Testis (tissue), 2 donors: ENCODE data around the gene C11orf54.

Experiments
- POLR2A ChIP-seq: fragments of 450-650 bp; IDR thresholded peaks from one replicate; pipeline ENCODE4 v1.6.1; 2017; ENCODE audit warnings: antibody characterized with exemption, mild to moderate bottlenecking, moderate library complexity
- TF ChIP-seq, protein P1 (sequence below), 3 experiments: fragments of 450-650 bp in 2 of 3; fragments of 200-600 bp in 1 of 3; sonication (generic) in 1 of 3; IDR thresholded peaks; one replicate each; pipeline ENCODE4 v1.5.1; 2016 to 2019; ENCODE audit warnings: antibody characterized with exemption in 3 of 3, mild to moderate bottlenecking in 2 of 3, moderate library complexity in 1 of 3

DNA sequence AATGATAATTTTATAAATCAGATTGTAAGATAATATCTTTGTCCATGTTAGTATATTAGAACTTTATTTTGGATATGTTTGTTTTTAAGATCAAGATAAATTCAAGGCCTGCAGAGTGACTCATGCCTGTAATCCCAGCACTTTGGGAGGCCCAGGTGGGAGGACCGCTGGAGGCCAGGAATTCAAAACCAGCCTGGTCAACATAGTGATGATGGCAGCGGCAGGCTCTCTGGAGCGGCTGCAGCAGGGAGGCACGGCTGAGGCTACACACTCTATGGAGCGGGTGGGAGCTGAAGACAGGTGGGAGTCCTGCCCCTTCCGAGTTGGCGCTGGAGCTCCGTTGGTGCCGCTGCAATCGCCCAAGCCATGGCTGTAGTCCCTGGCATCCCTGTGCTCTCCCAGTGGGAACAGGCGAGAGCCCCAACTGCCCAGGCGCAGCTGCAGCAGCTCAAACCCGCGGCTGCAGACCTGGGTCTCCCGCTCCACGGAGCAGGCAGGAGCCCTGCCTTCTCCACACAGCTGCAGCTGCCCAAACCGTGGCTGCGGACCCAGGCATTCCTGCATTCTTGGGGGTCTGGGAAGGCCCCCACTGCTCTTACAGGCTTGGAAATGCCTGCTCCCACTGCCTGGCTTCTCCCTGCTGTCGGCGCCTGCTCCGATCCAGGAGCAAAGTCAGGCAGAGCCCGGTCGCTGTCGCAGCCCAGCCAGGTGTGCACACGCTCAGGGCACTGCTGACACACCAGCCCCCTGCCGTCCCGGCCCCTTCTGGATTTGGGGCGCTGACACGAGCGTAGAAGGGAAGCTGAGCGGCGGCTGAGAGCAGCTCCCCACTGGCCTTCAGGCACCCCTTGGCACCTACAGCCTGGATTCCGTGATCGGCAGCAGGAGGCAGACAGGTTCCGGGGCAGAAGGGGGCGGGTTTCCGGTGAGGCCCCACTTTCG lies 16.7 kb downstream of the C11orf54 start:
- no peak for TF ChIP-seq POLR2A
- TF ChIP-seq, protein P1, sequence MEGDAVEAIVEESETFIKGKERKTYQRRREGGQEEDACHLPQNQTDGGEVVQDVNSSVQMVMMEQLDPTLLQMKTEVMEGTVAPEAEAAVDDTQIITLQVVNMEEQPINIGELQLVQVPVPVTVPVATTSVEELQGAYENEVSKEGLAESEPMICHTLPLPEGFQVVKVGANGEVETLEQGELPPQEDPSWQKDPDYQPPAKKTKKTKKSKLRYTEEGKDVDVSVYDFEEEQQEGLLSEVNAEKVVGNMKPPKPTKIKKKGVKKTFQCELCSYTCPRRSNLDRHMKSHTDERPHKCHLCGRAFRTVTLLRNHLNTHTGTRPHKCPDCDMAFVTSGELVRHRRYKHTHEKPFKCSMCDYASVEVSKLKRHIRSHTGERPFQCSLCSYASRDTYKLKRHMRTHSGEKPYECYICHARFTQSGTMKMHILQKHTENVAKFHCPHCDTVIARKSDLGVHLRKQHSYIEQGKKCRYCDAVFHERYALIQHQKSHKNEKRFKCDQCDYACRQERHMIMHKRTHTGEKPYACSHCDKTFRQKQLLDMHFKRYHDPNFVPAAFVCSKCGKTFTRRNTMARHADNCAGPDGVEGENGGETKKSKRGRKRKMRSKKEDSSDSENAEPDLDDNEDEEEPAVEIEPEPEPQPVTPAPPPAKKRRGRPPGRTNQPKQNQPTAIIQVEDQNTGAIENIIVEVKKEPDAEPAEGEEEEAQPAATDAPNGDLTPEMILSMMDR (IDR thresholded peaks at IDR 0.05): no peak
